ENCODE results near the gene KRTAP3-3. TPM values are rescaled to one million over a fixed set of nuclear protein-coding genes. Genes with fewer than 3 reads are reported as not detected.

The KRTAP3-3 gene
- total RNA-seq, 1 experiment from 2014 or later = not detected

DNA sequence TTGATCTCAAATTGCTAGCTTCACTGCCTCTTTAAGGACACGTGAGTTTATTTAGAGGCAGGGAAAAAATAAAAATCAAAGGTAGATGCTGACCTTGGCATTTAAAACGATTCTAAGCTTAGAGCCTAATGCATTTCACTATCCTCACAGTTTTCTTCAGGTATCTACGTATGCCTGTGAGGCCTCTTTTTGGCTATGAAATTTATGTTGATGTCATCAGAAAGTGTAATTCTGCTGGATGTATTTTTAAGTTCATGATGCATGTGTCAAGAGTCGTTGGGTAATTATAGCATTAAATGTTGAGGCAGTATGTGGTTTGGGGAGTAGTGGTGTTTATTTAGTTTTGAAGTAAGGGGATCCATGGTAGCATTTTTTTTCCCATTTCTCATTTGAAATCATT lies 10.0 kb upstream of the KRTAP3-3 start:
- no peak overlapping the region for H3K14ac ChIP-seq (ENCODE audit: insufficient read depth, low read length)
- no peak overlapping the region for H3T11ph ChIP-seq (ENCODE audit: low read length)
- H3K79me1 ChIP-seq (ENCODE audit: insufficient read depth, low read depth, low read length, poor library complexity, severe bottlenecking) = no peaks in the 10 kb centered on the region
- no peak overlapping the region for H4K8ac ChIP-seq (replicated peaks; ENCODE audit: insufficient read length, low read depth, low read length)
- H2AK5ac ChIP-seq (ENCODE audit: insufficient read length, low read length) = no peak overlapping the region
- no peak overlapping the region for H3K27ac ChIP-seq (ENCODE audit: insufficient read length, low read depth, low read length)
- H4K20me1 ChIP-seq (ENCODE audit: control insufficient read depth, insufficient read depth, insufficient read length) = no peaks in the 10 kb centered on the region
- H3K23ac ChIP-seq (ENCODE audit: insufficient read length, low read depth, low read length) = no peak overlapping the region
- DNase-seq = no peak
- no peak overlapping the region for H2BK15ac ChIP-seq (ENCODE audit: low read depth, low read length)
- H3K23me2 ChIP-seq (ENCODE audit: insufficient read length, low read depth, low read length, poor library complexity, severe bottlenecking) = no peaks in the 10 kb centered on the region
- H2BK12ac ChIP-seq (ENCODE audit: insufficient read length, low read depth, low read length) = no peak overlapping the region
- no peak overlapping the region for H2BK20ac ChIP-seq (ENCODE audit: low read depth, low read length, poor library complexity, severe bottlenecking)
- no peak overlapping the region for H3K4me2 ChIP-seq (ENCODE audit: insufficient read depth, insufficient read length, low read length)
- no peak overlapping the region for H3K9ac ChIP-seq (ENCODE audit: extremely low read depth, insufficient read length, low read length)
- H2BK5ac ChIP-seq (ENCODE audit: insufficient read length, low read length) = no peak overlapping the region
- H4K91ac ChIP-seq (ENCODE audit: insufficient read length, low read depth, low read length) = no peak overlapping the region
- no peak overlapping the region for H2AFZ ChIP-seq (ENCODE audit: low read length)
- peaks cover 10 to 12% of the 10 kb centered on the region in 2 experiments for H3K4me1 Mint-ChIP-seq
- H3K4me3 Mint-ChIP-seq = no peak overlapping the region
- H3K4me1 ChIP-seq (ENCODE audit: insufficient read depth, low read length) = peaks cover 3% of the 10 kb centered on the region; the same call in 1 of the 2 replicates
- H4K5ac ChIP-seq (ENCODE audit: insufficient read length, low read depth, low read length) = no peak overlapping the region
- no peaks in the 10 kb centered on the region for H3K27me3 Mint-ChIP-seq (ENCODE audit: low read depth)
- H3K18ac ChIP-seq (ENCODE audit: insufficient read length, low read depth, low read length) = no peak overlapping the region
- no peaks in the 10 kb centered on the region for H3K79me2 ChIP-seq (ENCODE audit: insufficient read depth, low read length)
- TF ChIP-seq, protein P1, sequence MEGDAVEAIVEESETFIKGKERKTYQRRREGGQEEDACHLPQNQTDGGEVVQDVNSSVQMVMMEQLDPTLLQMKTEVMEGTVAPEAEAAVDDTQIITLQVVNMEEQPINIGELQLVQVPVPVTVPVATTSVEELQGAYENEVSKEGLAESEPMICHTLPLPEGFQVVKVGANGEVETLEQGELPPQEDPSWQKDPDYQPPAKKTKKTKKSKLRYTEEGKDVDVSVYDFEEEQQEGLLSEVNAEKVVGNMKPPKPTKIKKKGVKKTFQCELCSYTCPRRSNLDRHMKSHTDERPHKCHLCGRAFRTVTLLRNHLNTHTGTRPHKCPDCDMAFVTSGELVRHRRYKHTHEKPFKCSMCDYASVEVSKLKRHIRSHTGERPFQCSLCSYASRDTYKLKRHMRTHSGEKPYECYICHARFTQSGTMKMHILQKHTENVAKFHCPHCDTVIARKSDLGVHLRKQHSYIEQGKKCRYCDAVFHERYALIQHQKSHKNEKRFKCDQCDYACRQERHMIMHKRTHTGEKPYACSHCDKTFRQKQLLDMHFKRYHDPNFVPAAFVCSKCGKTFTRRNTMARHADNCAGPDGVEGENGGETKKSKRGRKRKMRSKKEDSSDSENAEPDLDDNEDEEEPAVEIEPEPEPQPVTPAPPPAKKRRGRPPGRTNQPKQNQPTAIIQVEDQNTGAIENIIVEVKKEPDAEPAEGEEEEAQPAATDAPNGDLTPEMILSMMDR (conservative IDR thresholded peaks at IDR 0.05) = no peak
- 100% methylated on average over 1 of the region's 4 CpGs for WGBS (ENCODE audit: extremely low coverage, insufficient read length, low lambda C conversion rate)
- H3K27me3 ChIP-seq (ENCODE audit: insufficient read depth, low read length) = no peaks in the 10 kb centered on the region
- H3K9me3 Mint-ChIP-seq = no peaks in the 10 kb centered on the region
- H3K27ac Mint-ChIP-seq = no peak overlapping the region
- H3K36me3 Mint-ChIP-seq (ENCODE audit: insufficient read depth in 1 of 3, low read depth in 3 of 3) = no peaks in the 10 kb centered on the region
- no peak overlapping the region for H3K56ac ChIP-seq (ENCODE audit: insufficient read length, low read depth, low read length)
- no peak overlapping the region for H2BK120ac ChIP-seq (ENCODE audit: low read depth, low read length, poor library complexity, severe bottlenecking)
- no peak overlapping the region for H3K4ac ChIP-seq (ENCODE audit: low read depth, low read length)
- no peaks in the 10 kb centered on the region for H3K9me3 ChIP-seq (ENCODE audit: control insufficient read depth, low read depth, low read length)

Data from H9 (cell line).